Activated T-cell treated with anti-CD3 and anti-CD28 coated beads for 1 hour (primary cell): ENCODE data around the gene FREM1.

ENCODE experiments used
- DNase-seq: peaks from one replicate; pipeline ENCODE4 v3.0.0-alpha.2; 2020; ENCODE audit warnings: low read depth

FREM1 gene

DNA sequence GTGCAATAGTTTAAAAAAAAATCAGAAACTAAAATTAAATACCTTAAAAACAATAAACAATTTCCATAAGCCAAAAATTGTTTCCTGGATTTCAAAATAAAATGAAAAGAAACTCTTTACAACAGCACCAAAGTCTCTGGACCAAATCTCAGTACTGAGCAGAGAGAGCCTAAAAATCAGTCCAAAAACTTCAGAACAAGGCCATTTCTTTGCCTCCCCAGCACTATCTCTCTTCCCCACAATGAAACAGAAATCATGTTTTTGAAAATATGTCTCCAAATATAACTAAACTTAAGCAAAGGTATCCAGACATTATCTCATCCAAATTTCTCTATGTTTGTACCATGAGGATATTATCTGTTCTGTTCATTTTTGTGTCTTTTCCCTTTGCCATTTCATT is 1.0 kb downstream of the FREM1 start:
- DNase-seq: no peak

DNA sequence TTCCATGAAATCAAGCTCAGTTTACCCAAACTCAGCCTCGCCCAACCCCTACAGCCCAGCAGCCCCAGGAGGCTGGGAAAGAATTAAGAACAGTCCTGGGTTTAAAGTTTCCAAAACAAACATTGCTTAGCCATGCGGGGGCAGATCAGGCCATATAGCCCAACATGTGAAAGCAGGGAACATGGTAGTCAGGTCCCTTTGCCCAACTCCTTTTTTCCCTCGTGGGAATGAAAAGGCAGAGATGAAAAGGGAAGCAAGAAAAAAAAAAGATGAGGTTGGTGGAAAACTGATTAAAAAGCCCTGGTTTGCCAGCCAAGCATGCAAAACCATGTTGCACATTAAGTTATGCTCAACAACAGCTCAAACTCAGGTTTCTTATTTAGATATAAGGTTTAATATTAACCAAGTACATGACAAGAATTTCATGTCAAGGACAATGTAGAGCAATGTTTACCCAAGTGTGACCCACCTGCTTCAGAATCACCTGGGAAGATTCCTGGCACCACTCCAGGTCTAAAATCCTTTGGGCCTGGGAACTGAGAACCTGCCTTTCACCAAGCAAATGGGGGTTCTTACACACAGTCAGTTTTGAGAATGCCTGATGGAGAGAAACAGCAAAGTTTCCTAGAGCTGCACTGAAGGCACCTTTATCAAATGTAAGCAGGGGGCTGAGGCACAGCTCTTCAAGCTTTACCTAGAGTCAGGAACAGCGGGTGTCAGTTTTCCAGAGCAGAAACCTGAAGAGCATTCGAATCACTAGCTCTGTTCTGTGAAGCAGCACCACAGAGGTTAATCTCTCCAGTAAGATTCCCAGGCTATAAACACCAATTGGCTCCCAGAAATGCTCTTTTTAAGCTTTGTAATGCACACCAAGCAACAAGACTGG is 1.7 kb downstream of the FREM1 start:
- no peak for DNase-seq

DNA sequence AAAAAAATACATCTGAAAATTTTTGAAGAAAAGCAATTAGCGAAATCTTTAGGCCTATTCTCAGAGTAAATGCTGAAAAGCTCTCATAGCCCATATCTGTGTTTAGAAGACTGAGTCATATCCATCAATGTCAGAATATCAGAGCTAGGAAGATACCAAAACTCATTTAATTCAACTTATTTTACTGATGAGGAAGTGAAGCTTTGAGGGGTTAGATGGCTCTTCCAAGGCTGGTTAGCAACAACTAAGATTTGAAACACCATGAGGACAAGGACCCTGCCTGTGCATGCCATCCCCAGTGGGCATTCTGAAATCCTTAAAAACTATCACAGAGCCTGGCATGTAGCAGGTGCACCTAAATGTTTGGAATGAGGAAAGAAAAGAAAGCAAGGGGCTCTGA is 2.5 kb downstream of the FREM1 start:
- no peak for DNase-seq

DNA sequence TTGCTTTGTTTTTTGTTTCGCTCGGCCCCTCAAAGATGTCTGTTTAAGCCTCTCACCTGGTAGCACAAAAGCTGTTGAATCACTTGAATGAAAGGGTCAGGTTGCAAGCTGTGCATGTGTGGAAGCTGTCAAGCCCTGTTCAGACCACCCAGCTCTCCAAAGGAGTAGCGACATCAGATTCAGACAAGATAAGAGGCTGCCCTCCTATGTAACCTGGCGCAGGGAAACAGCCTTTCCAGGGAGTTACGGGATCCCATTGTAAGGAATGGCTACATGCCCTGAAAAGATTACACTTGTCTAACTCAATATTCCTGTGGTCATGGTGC is 2.9 kb downstream of the FREM1 start:
- DNase-seq: no peak

DNA sequence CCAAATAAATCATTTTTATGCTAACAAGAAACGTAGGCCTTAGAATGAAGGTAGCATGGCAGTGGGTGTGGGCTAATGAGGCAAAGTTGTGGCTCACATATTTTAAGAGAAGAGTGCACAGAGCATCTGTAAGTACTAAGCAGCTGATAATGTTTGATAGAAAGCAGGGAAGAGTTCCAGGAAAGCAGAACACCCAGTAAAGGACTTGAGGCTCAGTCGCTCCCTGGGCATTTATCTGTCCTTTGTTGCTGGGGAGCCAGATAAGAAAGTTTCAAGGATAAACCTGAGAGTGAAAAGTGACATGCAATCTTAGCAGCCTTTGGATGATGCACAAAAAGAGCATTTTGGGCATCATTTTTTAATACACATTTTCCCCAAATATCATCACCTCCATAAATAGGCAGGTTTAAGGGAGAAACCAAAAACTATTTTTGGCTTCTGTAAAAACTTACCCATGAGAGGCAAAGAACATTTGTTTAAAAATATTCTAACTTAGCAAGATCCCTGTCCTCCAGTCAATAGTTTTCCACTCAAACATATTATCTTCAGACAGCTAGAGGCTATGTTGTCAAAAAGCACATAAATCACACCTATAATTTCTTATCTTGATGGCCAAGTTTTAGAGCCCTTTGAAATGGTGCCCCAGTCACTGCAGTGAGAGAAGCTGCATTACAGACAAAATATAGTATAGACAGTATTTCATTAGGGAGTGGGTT is 3.4 kb downstream of the FREM1 start:
- DNase-seq: no peak

DNA sequence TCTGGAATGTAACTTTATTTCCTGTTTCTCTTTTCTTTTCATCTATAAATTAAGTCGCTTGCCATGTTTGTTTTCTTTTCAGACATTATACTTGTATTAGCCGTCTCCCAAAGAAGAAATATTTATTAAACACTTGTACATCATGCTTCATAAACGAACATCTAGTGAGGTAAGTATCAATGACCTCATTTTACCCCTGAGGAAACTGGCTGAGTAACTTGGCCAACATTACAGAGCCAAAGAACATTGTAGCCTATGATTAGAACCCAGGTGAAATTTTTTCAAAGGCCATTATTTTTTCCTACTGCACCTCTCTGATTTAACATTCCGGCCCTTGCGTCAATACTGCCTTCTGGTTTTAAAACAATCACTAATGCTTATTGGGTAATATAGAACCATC is 4.2 kb downstream of the FREM1 start:
- no peak for DNase-seq

DNA sequence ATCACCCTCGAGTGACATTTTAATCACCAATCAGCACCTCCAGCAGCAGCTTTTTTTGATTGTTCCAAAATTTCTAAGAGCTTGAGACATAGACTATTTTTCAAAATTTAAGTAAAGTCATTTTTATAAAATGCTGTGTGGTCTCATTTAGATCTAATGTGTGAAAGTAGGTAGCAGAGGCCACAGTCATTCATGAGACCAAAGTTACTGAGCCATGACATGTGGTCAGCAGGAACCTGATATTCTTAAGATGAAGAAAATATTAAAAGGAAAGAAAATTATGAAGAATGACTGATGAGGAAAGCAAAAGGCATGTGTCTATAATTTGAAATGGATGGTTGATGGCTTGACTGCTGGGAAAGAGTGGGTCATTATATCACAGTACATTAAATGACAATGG is 7.2 kb downstream of the FREM1 start:
- no peak for DNase-seq

DNA sequence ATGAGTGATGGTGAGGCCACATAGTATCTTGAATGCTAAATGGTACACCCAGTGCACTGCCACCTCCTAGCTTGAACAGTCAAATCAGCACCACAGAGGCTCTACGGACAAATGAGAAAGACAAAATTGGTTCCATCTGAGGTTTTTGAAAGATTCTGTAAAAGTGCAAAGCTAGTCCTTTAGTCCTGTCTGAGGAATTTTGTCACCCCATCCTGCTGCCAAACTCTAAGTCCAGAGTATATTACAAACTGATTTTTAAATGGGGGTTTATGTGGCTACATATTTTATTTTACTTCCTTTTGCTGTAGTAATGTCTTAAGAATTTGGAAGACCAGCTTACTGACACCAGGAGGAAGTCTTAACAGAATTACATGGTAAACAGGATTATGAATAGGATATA is 7.7 kb downstream of the FREM1 start:
- no peak for DNase-seq

DNA sequence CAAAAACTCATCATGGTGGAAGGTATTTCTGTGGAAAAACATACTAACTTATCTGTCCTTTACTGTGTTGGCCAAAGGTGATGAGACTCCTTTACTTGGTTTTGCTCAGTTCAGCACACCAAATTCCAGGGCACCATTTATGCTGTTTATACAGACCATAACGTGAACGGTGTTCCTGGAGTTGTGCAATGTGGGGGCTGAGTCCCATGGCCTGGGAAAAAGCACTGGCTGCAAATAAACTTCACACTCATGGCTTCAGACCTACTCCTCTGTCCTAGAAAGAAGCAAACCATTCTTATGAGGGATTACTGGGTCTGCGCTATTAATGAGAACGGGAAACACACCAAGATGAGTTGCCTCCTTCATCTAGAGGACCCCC is 10.4 kb downstream of the FREM1 start:
- no peak for DNase-seq

DNA sequence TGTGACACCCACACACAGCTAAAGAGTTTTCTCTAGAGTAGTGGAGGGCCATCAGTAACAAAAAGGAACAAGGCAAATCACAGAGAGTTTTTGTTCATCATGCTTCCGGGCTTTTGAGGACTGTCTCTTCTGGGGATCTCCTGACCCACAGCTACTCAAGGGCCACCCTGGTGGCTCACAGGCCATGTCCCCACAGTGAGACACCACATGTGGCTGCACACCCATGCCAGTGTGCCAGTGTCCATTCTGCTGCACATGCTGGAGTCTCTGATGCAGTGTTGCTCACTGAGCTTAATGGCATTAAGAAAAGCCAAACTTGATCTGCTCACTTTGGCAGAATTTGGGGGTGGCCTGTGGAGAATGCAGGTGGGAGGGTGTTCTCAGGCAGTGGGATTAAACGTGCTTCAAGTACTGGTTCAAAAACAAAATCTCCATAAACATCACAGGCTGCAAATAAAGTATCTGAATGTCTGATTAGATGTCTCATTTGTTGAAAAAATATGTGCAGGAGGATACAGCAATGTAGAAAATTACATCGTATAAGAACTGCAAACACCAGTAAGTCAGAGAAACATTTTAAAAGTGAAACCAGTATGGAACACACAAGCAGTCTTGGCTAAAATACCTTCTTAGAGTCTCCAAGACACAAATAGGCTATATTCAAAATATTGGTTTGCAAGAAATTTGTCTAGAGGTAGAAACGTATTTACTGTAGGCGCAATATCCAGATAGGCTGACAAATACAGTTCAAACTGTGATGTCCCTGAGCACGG is 11.0 kb downstream of the FREM1 start:
- DNase-seq: no peak

DNA sequence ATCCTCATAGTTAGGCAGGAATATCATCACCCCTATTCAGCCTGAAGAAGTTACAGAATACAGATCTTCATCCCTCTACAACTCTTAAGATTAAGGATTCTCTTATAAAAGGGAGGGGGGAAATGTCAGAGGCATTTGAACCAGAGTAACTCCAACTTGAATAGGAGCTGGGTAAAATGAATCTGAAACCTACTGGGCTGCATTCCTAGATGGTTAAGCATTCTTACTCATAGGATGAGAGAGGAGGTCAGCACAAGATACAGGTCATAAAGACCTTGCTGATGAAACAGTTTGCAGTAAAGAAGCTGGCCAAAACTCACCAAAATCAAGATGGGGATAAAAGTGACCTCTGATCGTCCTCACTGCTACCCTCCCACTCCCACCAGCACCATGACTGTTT is 14.4 kb downstream of the FREM1 start:
- DNase-seq: no peak

DNA sequence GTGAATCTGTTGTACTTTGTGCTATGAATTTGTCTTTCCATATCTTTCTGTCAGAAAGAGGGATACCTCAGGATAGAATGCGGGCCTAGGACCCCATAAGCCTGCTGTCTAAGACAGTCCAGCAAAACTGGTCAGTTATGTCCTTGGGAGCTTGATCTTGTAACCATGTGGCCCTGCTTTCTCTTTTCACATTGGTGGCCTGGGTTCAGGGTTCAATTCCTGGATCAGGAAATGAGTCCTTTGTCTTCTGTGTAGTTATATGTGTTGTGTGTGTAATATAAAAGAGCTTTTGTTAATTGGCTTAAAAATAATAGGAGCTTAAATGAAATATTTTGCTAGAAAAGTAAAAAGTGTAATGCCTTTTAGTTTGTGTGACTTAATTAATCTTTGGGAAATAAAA is 16.9 kb downstream of the FREM1 start:
- no peak for DNase-seq

DNA sequence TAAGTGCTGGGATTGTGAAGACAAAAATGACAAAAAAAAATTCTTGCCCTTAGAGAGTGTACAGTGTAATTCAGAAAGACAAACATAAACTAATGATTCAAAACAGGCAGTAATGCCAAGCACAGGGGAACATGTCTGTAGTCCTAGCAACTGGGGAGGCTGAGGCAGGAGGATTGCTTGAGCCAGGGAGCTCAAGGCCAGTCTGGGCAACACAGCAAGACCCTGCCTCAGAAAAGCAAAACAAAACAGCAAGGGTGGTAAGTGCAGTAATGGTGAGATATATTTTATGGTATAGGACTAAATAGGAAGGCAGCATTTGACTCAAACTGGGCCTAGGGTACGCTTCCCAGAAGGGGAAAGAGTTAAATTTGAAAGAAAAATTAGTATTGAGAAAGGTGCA is 18.9 kb downstream of the FREM1 start:
- DNase-seq: no peak

DNA sequence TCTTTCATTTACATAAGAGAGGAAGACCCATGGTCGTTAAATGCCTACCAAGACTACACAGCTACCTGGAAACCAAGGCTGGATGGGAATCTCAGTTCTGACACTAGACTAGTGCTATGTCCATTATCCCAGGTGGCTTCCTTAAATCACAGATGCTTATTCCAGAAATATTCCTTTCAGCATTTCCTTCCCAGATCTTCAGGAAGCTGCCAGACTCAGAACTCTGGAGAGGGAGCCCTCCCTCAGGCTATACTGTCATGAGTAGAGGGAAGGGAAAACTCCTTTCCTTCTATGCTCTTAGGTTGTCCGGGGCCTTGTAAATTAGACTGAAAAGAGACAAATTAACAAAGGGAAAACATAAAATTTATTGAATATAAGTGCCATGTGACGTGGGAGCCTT is 20.8 kb downstream of the FREM1 start:
- no peak for DNase-seq

DNA sequence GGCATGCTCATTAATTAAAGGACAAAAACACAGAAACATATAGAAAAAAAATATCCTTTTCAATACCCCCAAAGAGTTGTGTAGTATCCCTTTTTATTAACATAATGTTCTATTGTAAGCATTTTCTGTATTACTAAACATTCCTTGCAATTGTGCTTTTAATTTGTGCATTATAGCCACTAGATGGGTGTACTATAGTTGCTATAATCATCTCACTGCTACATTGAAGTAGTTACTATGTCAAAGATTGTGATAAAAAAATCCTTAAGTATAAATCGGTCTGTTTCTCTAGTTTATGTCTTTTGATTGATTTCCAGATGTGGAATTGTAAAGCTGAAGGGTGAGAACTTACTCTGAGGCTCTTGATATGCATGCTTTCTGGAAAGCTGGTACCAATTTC is 21.4 kb downstream of the FREM1 start:
- DNase-seq: no peak

DNA sequence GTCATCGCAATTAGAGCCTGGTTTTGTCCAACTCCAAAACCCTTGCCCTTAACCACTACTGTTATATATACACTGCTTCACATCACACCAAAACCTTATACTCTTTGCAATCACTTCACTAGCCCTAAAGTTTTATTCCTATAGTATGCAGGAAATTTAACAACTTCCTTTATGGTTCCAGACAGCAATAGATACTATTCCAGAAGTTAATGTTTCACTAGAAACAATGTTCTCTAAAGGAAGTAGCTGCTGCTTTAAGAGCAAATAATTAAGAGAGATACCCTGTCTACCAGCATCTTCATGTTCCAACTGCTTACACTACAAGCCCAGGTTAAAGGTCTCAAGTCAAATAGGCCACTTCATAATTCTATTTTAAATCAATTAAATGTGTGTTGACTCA is 22.0 kb downstream of the FREM1 start:
- DNase-seq: no peak

DNA sequence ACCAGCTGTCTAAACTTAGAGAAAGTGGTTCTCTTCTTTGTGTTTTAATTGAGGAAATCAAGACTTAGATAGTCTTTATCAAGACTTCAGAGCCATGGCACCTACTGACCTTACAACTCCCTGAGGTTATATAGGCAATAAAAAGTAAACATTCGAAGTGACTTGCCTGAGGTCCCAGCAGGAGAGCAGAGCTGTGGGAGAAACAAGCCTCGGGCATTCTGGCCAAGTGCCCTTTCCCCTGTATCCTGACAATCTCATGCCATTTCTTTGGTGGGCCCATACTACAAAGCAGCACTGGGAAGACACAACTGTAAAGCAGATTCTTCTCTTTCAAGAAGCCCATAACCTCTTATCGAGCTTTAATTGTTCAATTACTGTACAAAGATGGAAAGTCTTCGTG is 23.1 kb downstream of the FREM1 start:
- DNase-seq: no peak

DNA sequence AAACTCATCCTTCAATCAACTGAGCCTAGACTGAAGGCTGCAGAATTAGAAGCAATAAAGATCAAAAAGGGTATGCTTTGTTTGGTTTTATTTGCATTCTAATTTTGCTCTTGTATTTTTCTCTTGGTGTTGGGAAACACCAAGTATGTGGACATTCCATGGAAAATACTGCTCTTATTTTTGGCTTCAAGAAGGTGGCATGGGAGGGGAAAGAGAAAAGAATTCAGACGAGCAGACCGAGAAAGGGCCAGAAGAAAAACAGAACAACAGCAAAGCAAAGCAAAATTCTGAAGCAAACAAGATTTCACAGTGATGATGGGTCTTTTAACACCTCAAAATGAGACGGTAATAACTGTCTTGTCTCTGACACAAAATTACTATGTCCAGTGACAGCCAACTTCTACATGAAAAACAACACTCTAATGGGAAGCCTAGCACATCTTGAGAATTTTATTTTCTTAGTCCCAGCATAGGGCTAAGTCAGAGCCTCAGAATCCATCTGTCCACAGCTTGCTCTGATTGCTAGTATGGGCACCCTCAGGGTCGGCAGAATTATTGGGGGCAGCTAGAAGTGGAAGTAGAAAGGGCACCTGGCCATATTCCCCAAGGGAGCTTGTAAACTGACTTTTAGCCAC is 26.8 kb downstream of the FREM1 start:
- DNase-seq: no peak

DNA sequence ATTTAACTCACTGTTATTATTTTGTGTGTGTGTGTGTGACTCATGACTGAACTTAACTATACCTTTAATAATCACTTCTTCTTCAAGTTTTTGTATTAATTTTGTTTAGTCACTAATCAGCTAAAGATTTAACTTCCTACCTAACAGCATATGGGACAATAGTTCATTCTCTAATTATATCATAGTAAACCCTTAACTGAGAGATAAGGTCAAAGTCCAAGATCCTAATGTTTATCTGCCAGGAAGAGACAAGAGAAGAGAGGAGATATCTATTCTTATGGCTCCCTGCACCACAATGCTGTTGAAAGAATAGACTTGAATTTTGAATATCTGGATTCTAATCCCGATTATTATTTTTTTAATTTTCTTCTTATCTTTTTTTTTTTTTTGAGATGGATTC is 28.1 kb downstream of the FREM1 start:
- no peak for DNase-seq

DNA sequence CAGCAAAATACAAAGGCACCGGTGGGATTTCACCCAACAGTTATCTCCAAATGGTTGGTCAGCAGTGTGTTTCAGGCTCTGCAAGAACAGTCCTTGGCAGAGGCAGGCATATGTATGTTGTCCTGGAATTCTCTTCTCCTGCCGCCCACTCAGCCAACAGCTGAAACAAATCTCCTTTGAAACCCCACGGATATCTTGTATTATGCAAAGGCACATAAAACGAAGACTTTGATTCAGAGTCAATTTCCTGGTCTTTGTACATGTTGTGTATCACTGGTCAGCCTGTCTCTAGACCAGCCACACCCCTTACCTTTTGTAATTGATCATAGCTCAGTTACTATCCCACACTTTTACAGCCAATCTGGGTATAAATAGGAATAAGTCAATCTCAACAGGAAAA is 29.2 kb downstream of the FREM1 start:
- DNase-seq: no peak

DNA sequence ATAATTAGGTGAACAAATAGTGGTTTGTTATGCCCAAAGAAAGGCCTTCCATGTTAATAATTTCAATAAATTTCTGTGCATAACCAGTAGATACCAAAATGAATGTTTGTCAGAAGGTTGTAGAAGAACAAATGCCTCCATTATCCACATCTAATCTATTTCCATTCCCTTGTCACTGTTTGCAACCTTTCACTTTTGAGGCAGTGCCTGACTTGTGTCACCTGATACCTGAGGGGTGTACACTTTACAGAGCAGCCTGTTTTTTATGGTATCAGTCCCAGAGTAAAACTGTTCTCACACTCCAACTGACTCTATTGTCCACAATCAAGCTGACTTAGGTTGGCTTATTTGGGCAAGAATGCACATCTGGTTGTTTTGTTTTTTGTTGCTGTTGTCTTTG is 40.1 kb downstream of the FREM1 start:
- no peak for DNase-seq

DNA sequence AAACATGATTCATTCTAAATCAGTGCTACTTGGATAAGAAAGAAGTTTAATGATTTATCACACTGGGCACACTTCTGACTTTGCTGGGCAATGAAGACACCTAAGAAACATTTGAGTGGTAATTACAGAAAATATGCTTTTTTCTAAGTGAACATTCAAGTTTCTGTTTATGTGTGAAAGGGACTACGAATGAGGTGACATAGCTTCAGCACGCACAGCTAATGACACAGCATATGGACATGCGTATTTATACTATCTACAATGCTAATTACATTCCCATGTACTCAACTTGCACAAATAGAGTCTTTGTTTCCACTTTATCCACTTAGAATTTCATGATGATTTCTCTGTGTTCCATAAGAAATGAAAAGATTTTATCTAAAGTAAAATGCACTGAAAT is 40.6 kb downstream of the FREM1 start:
- DNase-seq: no peak
